ENCODE measurements around the gene BMAL1.

- TF ChIP-seq EZH2 (IDR thresholded peaks at IDR 0.05; ENCODE audit: borderline replicate concordance, low read depth, low read length, severe bottlenecking) (no peak), CTCF (IDR thresholded peaks at IDR 0.05; ENCODE audit: borderline replicate concordance, extremely low read depth, low read length, poor library complexity, severe bottlenecking) (no peak)
Measured at GRCh38 chr11:13268791-13269190, 8.8 kb upstream of the BMAL1 start.

Measured in DND-41 (cell line).